Measurements from ENCODE around the gene NAV1.

The NAV1 gene

GRCh38 chr1:201535046-201535918 is 3.6 kb upstream of the NAV1 start:
- TF ChIP-seq CTCF (IDR thresholded peaks at IDR 0.05; ENCODE audit: low read depth, low read length, poor library complexity, severe bottlenecking) = no peak
- no peak for TF ChIP-seq EZH2phosphoT487 (IDR thresholded peaks at IDR 0.05; ENCODE audit: borderline replicate concordance, low read length)
- Histone ChIP-seq H3K9me3 (ENCODE audit: control insufficient read depth, insufficient read depth, low read length) (no peaks in the 10 kb centered on the region), H3K27ac (ENCODE audit: low read depth, low read length) (no peak overlapping the region), H3F3A (ENCODE audit: control insufficient read depth, insufficient read depth) (no peaks in the 10 kb centered on the region), H3K79me2 (ENCODE audit: control insufficient read depth, low read length) (no peaks in the 10 kb centered on the region), H4K20me1 (ENCODE audit: control insufficient read depth, insufficient read depth, low read depth, low read length) (peaks cover 3% of the 10 kb centered on the region; the same call in 1 of the 2 replicates), H3K9me2 (replicated peaks; ENCODE audit: control insufficient read depth, low read length) (no peaks in the 10 kb centered on the region), H3K4me3 (ENCODE audit: low read length) (no peak overlapping the region), H3K4me2 (ENCODE audit: low read length) (no peak overlapping the region), H3K27me3 (ENCODE audit: control insufficient read depth, low read length) (peaks cover 53% of the 10 kb centered on the region), H3K4me1 (ENCODE audit: control insufficient read depth, low read length) (peaks cover 19% of the 10 kb centered on the region), H3K36me3 (ENCODE audit: control insufficient read depth, low read length) (no peaks in the 10 kb centered on the region)

- no peak overlapping the region for H3K27ac ChIP-seq (ENCODE audit: low read depth, low read length)
- H3K79me2 ChIP-seq (ENCODE audit: control insufficient read depth, low read length) = no peaks in the 10 kb centered on the region
- H3K4me3 ChIP-seq (ENCODE audit: low read length) = no peak overlapping the region
- no peaks in the 10 kb centered on the region for H3K9me3 ChIP-seq (ENCODE audit: control insufficient read depth, insufficient read depth, low read length)
- H3K4me1 ChIP-seq (ENCODE audit: control insufficient read depth, low read length) = peaks cover 25% of the 10 kb centered on the region
- peaks cover 57% of the 10 kb centered on the region for H3K27me3 ChIP-seq (ENCODE audit: control insufficient read depth, low read length)
- peaks cover 3% of the 10 kb centered on the region; the same call in 1 of the 2 replicates for H4K20me1 ChIP-seq (ENCODE audit: control insufficient read depth, insufficient read depth, low read depth, low read length)
- H3K4me2 ChIP-seq (ENCODE audit: low read length) = no peak overlapping the region
- no peak for TF ChIP-seq CTCF (IDR thresholded peaks at IDR 0.05; ENCODE audit: low read depth, low read length, poor library complexity, severe bottlenecking)
- TF ChIP-seq EZH2phosphoT487 (IDR thresholded peaks at IDR 0.05; ENCODE audit: borderline replicate concordance, low read length) = no peak
- H3F3A ChIP-seq (ENCODE audit: control insufficient read depth, insufficient read depth) = no peaks in the 10 kb centered on the region; the same call in 1 of the 2 replicates
- no peaks in the 10 kb centered on the region for H3K9me2 ChIP-seq (replicated peaks; ENCODE audit: control insufficient read depth, low read length)
- no peaks in the 10 kb centered on the region for H3K36me3 ChIP-seq (ENCODE audit: control insufficient read depth, low read length)
Observed at GRCh38 chr1:201535919-201536245, 3.0 kb upstream of the NAV1 start.

DNA sequence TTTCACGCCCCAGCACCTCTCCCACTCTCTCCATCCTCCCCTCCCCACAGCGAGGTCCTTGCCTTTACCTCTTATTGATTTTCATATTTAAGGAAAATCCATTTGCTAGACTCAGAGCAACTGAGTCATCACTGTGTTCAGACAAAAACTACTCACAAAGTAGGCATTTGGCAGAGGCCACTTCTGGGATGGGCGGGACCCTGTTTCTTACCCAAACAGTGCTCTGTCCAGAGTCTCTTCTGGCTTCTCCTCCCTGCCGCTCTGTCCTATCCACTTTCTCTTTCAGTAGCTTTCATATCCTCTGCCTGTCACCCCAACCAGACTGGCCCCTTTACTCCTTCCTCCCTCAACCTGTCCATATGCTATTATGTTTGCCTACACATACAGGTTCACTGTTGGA is 2.4 kb upstream of the NAV1 start:
- no peaks in the 10 kb centered on the region for H3K36me3 ChIP-seq (ENCODE audit: control insufficient read depth, low read length)
- H3K4me2 ChIP-seq (ENCODE audit: low read length) = no peak overlapping the region
- H3K9me3 ChIP-seq (ENCODE audit: control insufficient read depth, insufficient read depth, low read length) = no peaks in the 10 kb centered on the region
- H3K4me1 ChIP-seq (ENCODE audit: control insufficient read depth, low read length) = peaks cover 32% of the 10 kb centered on the region
- H3K79me2 ChIP-seq (ENCODE audit: control insufficient read depth, low read length) = no peaks in the 10 kb centered on the region
- peaks cover 57% of the 10 kb centered on the region for H3K27me3 ChIP-seq (ENCODE audit: control insufficient read depth, low read length)
- H3F3A ChIP-seq (ENCODE audit: control insufficient read depth, insufficient read depth) = no peaks in the 10 kb centered on the region; the same call in 1 of the 2 replicates
- no peak overlapping the region for H3K27ac ChIP-seq (ENCODE audit: low read depth, low read length)
- no peak overlapping the region for H3K4me3 ChIP-seq (ENCODE audit: low read length)
- TF ChIP-seq EZH2phosphoT487 (IDR thresholded peaks at IDR 0.05; ENCODE audit: borderline replicate concordance, low read length) (no peak), CTCF (IDR thresholded peaks at IDR 0.05; ENCODE audit: low read depth, low read length, poor library complexity, severe bottlenecking) (no peak)
- no peaks in the 10 kb centered on the region for H3K9me2 ChIP-seq (replicated peaks; ENCODE audit: control insufficient read depth, low read length)
- peaks cover 3% of the 10 kb centered on the region; the same call in 1 of the 2 replicates for H4K20me1 ChIP-seq (ENCODE audit: control insufficient read depth, insufficient read depth, low read depth, low read length)
